Mesenchymal stem cell (in vitro differentiated cells and primary cell): ENCODE results near the gene RAB24.

Source experiments
- DNase-seq: peaks from one replicate; pipeline ENCODE4 v3.0.0-alpha.2; 2013
- H2AFZ ChIP-seq: one replicate; pipeline ENCODE4 v1.6.1; 2013; ENCODE audit warnings: low read depth, mild to moderate bottlenecking, control low read depth, inconsistent platforms, low read length, moderate library complexity
- H2AK5ac ChIP-seq: 2 replicates; pipeline ENCODE4 v1.6.1; 2013; ENCODE audit warnings: low read length, moderate library complexity, mild to moderate bottlenecking, inconsistent platforms; ENCODE audit not compliant: severe bottlenecking
- H2BK120ac ChIP-seq: one replicate; pipeline ENCODE4 v1.6.1; 2013; ENCODE audit warnings: low read depth, mild to moderate bottlenecking, inconsistent platforms, low read length, moderate library complexity
- H2BK12ac ChIP-seq, 2 experiments: one replicate each; pipeline ENCODE4 v1.6.1; 2013; ENCODE audit warnings: inconsistent platforms in 2 of 2, low read length in 2 of 2, mild to moderate bottlenecking in 2 of 2, moderate library complexity in 2 of 2, control low read depth in 1 of 2
- H2BK15ac ChIP-seq: one replicate; pipeline ENCODE4 v1.6.1; 2013; ENCODE audit warnings: mild to moderate bottlenecking, low read depth, inconsistent platforms; ENCODE audit not compliant: poor library complexity, severe bottlenecking
- H2BK5ac ChIP-seq: 2 replicates; pipeline ENCODE4 v1.6.1; 2013; ENCODE audit warnings: low read depth, mild to moderate bottlenecking, low read length, control low read depth, inconsistent platforms; ENCODE audit not compliant: poor library complexity, severe bottlenecking
- H3K14ac ChIP-seq, 2 experiments: one replicate each; pipeline ENCODE4 v1.6.1; 2013; ENCODE audit warnings: inconsistent platforms in 2 of 2, low read length in 2 of 2, control low read depth in 1 of 2, mild to moderate bottlenecking in 1 of 2, moderate library complexity in 1 of 2
- H3K18ac ChIP-seq, 2 experiments: one replicate each; pipeline ENCODE4 v1.6.1; 2013; ENCODE audit warnings: inconsistent platforms in 2 of 2, low read length in 2 of 2, control low read depth in 1 of 2, low read depth in 1 of 2, mild to moderate bottlenecking in 1 of 2
- H3K23ac ChIP-seq, 2 experiments: one replicate each; pipeline ENCODE4 v1.6.1; 2013; ENCODE audit warnings: inconsistent platforms in 2 of 2, low read length in 2 of 2, mild to moderate bottlenecking in 2 of 2, moderate library complexity in 2 of 2, control low read depth in 1 of 2
- H3K27ac ChIP-seq: 2 replicates; pipeline ENCODE4 v1.5.1; 2013; ENCODE audit warnings: mild to moderate bottlenecking, moderate library complexity, low read length, control low read depth, inconsistent platforms; ENCODE audit not compliant: poor library complexity, severe bottlenecking
- H3K27me3 ChIP-seq, 2 experiments: 2 replicates each; pipeline versions ENCODE4 v1.6.1 to v1.7.0; 2013; ENCODE audit warnings: low read length in 2 of 2, mild to moderate bottlenecking in 2 of 2, moderate library complexity in 2 of 2, control low read depth in 1 of 2, inconsistent platforms in 1 of 2; ENCODE audit not compliant: control insufficient read depth in 1 of 2, insufficient read depth in 1 of 2
- H3K36me3 ChIP-seq, 2 experiments: 2 replicates each; pipeline versions ENCODE4 v1.6.1 to v1.7.0; 2013; ENCODE audit warnings: low read length in 2 of 2, control low read depth in 1 of 2, inconsistent platforms in 1 of 2, low read depth in 1 of 2, mild to moderate bottlenecking in 1 of 2; ENCODE audit not compliant: insufficient read depth in 2 of 2, control insufficient read depth in 1 of 2
- H3K4ac ChIP-seq, 2 experiments: one replicate each; pipeline ENCODE4 v1.6.1; 2013; ENCODE audit warnings: inconsistent platforms in 2 of 2, low read length in 2 of 2, mild to moderate bottlenecking in 2 of 2, moderate library complexity in 2 of 2, control low read depth in 1 of 2, low read depth in 1 of 2
- H3K4me1 ChIP-seq: 2 replicates; pipeline ENCODE4 v1.6.1; 2013; ENCODE audit warnings: low read depth, low read length, control low read depth; ENCODE audit not compliant: control insufficient read depth, insufficient read depth
- H3K4me2 ChIP-seq: 2 replicates; pipeline ENCODE4 v1.6.1; 2013; ENCODE audit warnings: low read length, mild to moderate bottlenecking, inconsistent platforms; ENCODE audit not compliant: poor library complexity, severe bottlenecking
- H3K4me3 ChIP-seq, 2 experiments: 2 replicates each; pipeline versions ENCODE4 v1.5.1 to v1.7.0; 2013; ENCODE audit warnings: low read length in 2 of 2, mild to moderate bottlenecking in 2 of 2, control low read depth in 1 of 2, low read depth in 1 of 2; ENCODE audit not compliant: insufficient read depth in 1 of 2
- H3K79me1 ChIP-seq: replicated peaks from 2 replicates; pipeline ENCODE4 v1.6.1; 2013; ENCODE audit warnings: mild to moderate bottlenecking, control low read depth, low read length, inconsistent platforms; ENCODE audit not compliant: poor library complexity, severe bottlenecking
- H3K9ac ChIP-seq: 2 replicates; pipeline ENCODE4 v1.7.0; 2013; ENCODE audit warnings: mild to moderate bottlenecking, low read length, moderate library complexity
- H3K9me3 ChIP-seq: 2 replicates; pipeline ENCODE4 v1.7.0; 2013; ENCODE audit warnings: mild to moderate bottlenecking, low read length; ENCODE audit not compliant: control insufficient read depth
- H4K8ac ChIP-seq: one replicate; pipeline ENCODE4 v1.6.1; 2013; ENCODE audit warnings: inconsistent platforms, mild to moderate bottlenecking, low read length, moderate library complexity
- H4K91ac ChIP-seq: one replicate; pipeline ENCODE4 v1.6.1; 2013; ENCODE audit warnings: mild to moderate bottlenecking, low read length, inconsistent platforms
- WGBS: methylation state at CpG from one replicate; pipeline ENCODE4 v1.1.7; 2013; ENCODE audit warnings: mixed read lengths; 5-methylcytosine and 5-hydroxymethylcytosine counted together

The RAB24 gene

GRCh38 chr5:177309351-177310191 lies 6.1 kb upstream of the RAB24 start:
- Histone ChIP-seq H2AFZ (no peak overlapping the region), H3K27ac (no peak overlapping the region), H4K91ac (no peak overlapping the region), H3K18ac (no peak overlapping the region), H2BK15ac (no peak overlapping the region), H4K8ac (no peak overlapping the region), H3K4ac (no peak overlapping the region), H2BK5ac (no peak overlapping the region), H2BK12ac (no peak overlapping the region), H2AK5ac (peak overlapping the region; percentile 11), H3K23ac (no peak overlapping the region), H3K27me3 (no peaks in the 10 kb centered on the region), H3K4me2 (no peak overlapping the region), H2BK120ac (no peak overlapping the region), H3K14ac (no peak overlapping the region), H3K79me1 (peaks cover 35% of the 10 kb centered on the region), H3K9ac (no peak overlapping the region), H3K9me3 (no peaks in the 10 kb centered on the region), H3K36me3 (peaks cover 29 to 36% of the 10 kb centered on the region in 2 experiments), H3K4me1 (peaks cover 33% of the 10 kb centered on the region), H3K4me3 (no peak overlapping the region)
- 88% methylated on average over 9 of the region's 10 CpGs for WGBS
- peak; percentile 75 for DNase-seq

GRCh38 chr5:177308740-177309139 lies 5.2 kb upstream of the RAB24 start:
- Histone ChIP-seq H3K27ac (no peak overlapping the region), H2BK120ac (no peak overlapping the region), H3K79me1 (peaks cover 28% of the 10 kb centered on the region), H4K8ac (no peak overlapping the region), H3K9ac (no peak overlapping the region), H3K23ac (no peak overlapping the region), H3K4me3 (no peak overlapping the region), H3K36me3 (peaks cover 29 to 36% of the 10 kb centered on the region in 2 experiments), H3K14ac (no peak overlapping the region), H2AK5ac (no peak overlapping the region), H2BK12ac (no peak overlapping the region), H3K27me3 (no peaks in the 10 kb centered on the region), H3K18ac (no peak overlapping the region), H2AFZ (no peak overlapping the region), H3K4me2 (no peak overlapping the region), H3K4ac (no peak overlapping the region), H3K4me1 (peaks cover 33% of the 10 kb centered on the region), H2BK15ac (no peak overlapping the region), H2BK5ac (no peak overlapping the region), H3K9me3 (no peaks in the 10 kb centered on the region), H4K91ac (peak overlapping the region; percentile 20)
- WGBS = 96% methylated on average over 11 of the region's 11 CpGs
- DNase-seq = no peak

- H3K27me3 ChIP-seq = no peaks in the 10 kb centered on the region
- H3K79me1 ChIP-seq = peaks cover 23% of the 10 kb centered on the region
- no peak overlapping the region for H2AFZ ChIP-seq
- 92% methylated on average over 42 of the region's 43 CpGs for WGBS
- peaks cover 29 to 36% of the 10 kb centered on the region in 2 experiments for H3K36me3 ChIP-seq
- H2BK120ac ChIP-seq = no peak overlapping the region
- no peak overlapping the region for H4K8ac ChIP-seq
- no peaks in the 10 kb centered on the region for H3K9me3 ChIP-seq
- no peak overlapping the region for H3K4me3 ChIP-seq
- peaks cover 30% of the 10 kb centered on the region for H3K4me1 ChIP-seq
- no peak overlapping the region for H4K91ac ChIP-seq
- DNase-seq = no peak
- H3K23ac ChIP-seq = no peak overlapping the region
- no peak overlapping the region for H2BK15ac ChIP-seq
- no peak overlapping the region for H3K4me2 ChIP-seq
- H3K27ac ChIP-seq = no peak overlapping the region
- no peak overlapping the region for H2BK12ac ChIP-seq
- no peak overlapping the region for H3K4ac ChIP-seq
- H3K14ac ChIP-seq = no peak overlapping the region
- no peak overlapping the region for H3K18ac ChIP-seq
- no peak overlapping the region for H2AK5ac ChIP-seq
- H3K9ac ChIP-seq = no peak overlapping the region
- H2BK5ac ChIP-seq = no peak overlapping the region
These were observed 4.2 kb upstream of the RAB24 start for GRCh38 chr5:177307544-177308363.
